ENCODE data around the gene GPR153.

Gene GPR153

DNA sequence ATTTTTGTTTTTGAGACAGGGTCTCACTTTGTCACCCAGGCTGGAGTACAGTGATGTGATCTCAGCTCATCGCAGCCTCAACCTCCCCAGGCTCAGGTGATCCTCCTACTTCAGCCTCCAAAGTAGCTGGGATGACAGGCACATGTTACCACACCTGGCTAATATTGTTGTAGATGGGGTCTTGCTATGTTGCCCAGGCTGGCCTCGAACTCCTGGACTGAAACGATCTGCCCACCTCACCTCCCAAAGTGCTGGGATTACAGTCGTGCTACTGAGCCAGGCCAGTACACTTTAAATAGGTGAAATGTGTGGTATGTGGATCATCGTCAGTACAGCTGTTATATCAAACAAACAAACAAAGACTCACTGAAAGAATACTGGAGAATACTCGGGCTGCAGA is 35.0 kb upstream of the GPR153 start:
- no peak overlapping the region for H3K4me3 ChIP-seq (ENCODE audit: low read depth, low read length)
- TF ChIP-seq, protein P1, sequence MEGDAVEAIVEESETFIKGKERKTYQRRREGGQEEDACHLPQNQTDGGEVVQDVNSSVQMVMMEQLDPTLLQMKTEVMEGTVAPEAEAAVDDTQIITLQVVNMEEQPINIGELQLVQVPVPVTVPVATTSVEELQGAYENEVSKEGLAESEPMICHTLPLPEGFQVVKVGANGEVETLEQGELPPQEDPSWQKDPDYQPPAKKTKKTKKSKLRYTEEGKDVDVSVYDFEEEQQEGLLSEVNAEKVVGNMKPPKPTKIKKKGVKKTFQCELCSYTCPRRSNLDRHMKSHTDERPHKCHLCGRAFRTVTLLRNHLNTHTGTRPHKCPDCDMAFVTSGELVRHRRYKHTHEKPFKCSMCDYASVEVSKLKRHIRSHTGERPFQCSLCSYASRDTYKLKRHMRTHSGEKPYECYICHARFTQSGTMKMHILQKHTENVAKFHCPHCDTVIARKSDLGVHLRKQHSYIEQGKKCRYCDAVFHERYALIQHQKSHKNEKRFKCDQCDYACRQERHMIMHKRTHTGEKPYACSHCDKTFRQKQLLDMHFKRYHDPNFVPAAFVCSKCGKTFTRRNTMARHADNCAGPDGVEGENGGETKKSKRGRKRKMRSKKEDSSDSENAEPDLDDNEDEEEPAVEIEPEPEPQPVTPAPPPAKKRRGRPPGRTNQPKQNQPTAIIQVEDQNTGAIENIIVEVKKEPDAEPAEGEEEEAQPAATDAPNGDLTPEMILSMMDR (IDR thresholded peaks at IDR 0.05; ENCODE audit: control insufficient read depth, extremely low read depth, insufficient read depth): no peak
- DNase-seq (ENCODE audit: low read depth): no peak

DNA sequence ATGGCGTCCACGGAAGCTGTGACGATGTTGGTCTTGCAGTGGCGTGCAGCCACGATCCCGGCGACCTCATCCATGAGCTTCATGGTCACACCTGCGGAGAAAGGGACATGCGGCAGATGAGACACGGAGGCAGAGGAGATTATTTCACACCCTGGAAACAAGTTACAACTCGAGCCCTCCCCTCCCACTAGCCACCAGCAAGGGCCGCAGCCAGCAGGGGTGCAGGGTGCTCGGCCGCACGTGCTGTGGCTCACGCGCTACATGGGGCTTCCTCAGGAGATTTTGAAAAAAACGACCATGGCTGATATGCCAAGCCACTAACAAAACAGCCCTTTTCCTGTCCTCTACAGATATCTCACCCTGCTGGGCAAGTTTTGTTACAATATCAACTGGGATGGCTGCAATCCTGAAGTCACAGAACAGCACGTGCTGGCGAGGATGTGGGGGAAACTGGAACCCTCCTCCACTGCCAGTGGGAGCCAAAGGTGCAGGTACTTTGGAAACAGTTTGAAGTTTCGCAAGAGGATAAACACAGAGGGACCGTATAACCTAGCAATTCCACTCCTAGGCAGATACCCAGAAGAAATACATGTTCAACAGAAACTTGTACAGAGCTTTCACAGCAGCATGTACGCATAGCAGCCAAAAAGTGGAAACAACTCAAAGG is 34.1 kb upstream of the GPR153 start:
- H3K4me3 ChIP-seq (ENCODE audit: low read depth, low read length): no peak overlapping the region
- peak; percentile 28 for DNase-seq (ENCODE audit: low read depth)
- TF ChIP-seq, protein P1 (IDR thresholded peaks at IDR 0.05; ENCODE audit: control insufficient read depth, extremely low read depth, insufficient read depth): no peak

DNA sequence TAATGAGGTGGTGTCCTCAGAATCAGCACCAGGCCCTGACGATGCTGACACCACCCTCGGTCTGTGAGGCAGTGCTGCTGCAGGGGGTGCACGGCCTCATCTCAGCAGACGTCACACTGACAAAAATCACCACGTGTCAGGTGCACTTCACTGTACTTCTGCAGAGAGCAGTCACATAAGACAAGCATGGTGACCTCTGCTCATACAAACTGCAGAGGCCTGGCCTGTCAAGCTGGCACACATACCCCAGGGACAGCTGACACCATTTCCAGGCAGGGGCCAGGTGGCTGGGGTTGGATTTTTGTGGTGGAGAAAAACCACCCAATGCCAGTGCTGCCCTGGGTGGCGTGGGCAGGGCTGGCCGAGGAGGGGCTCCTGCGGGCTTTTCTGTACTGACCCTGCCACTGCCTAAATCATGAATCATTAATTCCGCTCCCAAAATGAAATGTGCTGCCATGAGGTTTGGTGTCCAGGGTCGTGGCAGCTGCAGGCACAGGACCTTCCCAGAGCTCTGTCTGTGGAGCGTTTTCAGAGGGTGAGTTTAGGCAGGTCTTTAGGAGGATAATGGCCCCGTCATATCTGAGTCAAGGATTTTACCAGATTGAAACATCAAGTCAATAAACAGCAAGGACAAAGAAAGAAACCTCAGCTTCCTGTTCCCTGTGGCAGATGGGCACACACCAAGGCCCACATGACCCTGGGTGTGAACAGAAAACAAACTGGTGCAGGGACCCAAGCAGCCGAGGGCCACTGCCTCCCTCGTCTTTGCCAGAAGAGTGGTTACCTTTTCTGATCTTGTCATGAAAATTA is 33.4 kb upstream of the GPR153 start:
- TF ChIP-seq, protein P1 (IDR thresholded peaks at IDR 0.05; ENCODE audit: control insufficient read depth, extremely low read depth, insufficient read depth): no peak
- no peak for DNase-seq (ENCODE audit: low read depth)
- no peak overlapping the region for H3K4me3 ChIP-seq (ENCODE audit: low read depth, low read length)

DNA sequence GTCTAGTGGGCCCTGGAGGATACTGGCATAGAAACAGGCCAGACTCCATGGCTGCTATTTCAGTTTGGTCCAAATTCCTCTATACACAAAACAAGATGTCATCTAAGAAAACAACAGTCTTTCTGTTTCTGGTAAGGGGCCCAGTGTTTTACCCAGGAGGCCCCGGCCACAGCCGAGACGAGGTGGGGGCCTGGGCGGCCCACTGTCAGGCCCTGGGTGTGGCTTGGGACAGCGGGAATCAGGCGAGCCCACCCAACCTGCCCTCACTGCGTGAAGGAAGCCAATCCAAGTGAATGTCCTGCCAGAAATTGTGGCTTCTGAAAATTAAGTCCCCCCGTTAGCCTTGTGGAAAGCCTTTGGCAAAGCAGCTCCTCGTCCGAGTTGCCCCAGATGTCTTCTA is 31.2 kb upstream of the GPR153 start:
- DNase-seq (ENCODE audit: low read depth): no peak
- H3K4me3 ChIP-seq (ENCODE audit: low read depth, low read length): no peak overlapping the region
- TF ChIP-seq, protein P1 (IDR thresholded peaks at IDR 0.05; ENCODE audit: control insufficient read depth, extremely low read depth, insufficient read depth): no peak

DNA sequence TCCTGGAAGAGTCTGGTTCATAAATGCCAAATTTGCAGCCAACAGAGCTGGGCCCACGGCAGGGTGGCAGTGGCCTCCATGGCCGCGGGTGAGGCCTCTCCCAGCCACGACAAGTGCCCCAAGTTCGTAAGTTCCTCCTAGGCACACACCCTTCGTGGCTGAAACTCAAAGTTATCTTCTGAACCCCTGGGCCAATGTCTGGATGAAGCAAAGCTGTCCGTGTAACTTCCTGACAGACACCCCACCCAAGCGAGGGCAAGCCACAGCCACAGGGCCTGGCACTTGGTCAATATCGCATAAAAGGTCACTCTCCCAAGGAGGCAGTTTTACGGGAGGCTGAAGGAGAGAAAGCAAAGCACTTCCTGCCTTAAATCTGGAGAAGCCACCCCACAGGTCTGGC is 27.8 kb upstream of the GPR153 start:
- H3K4me3 ChIP-seq (ENCODE audit: low read depth, low read length): no peak overlapping the region
- no peak for DNase-seq (ENCODE audit: low read depth)
- TF ChIP-seq, protein P1 (IDR thresholded peaks at IDR 0.05; ENCODE audit: control insufficient read depth, extremely low read depth, insufficient read depth): no peak

DNA sequence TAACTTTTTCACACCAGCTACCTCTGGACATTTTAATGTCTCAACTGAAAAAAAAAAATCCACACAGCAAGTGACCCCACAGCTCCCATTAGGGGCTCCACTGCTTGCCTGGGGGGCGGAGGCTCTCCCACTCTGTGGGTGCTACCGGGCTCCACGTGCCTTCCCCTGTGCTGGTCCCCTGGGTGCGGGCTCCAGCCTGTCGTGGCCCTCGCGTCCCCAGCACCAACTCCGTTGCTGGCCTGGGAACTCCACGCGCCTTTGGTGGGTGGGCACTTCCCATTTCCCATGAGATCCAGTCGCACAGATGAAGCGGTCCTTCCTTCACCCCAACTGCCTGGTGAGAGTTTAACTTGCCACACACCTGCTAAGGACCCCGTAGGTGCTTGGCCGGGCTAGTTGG is 27.1 kb upstream of the GPR153 start:
- TF ChIP-seq, protein P1 (IDR thresholded peaks at IDR 0.05; ENCODE audit: control insufficient read depth, extremely low read depth, insufficient read depth): no peak
- DNase-seq (ENCODE audit: low read depth): no peak
- H3K4me3 ChIP-seq (ENCODE audit: low read depth, low read length): no peak overlapping the region

All from LNCaP clone FGC (cell line).